K562 (cell line): ENCODE results near the gene ECM1. TPM values are rescaled to one million over a fixed set of nuclear protein-coding genes. Genes with fewer than 3 reads are reported as not detected.

ENCODE experiments used
- ATF1 ChIP-seq, 2 experiments: fragments of 450-650 bp in 1 of 2; IDR thresholded peaks; 2 replicates each; pipeline ENCODE4 v1.6.1; 2016; ENCODE audit warnings: missing compliant biosample characterization in 1 of 2, missing genetic modification characterization in 1 of 2
- ATF7 ChIP-seq: fragments of 450-650 bp; IDR thresholded peaks from 2 replicates; pipeline ENCODE4 v1.7.1; 2014; ENCODE audit warnings: mild to moderate bottlenecking, moderate library complexity
- DDX20 ChIP-seq: fragments of 450-650 bp; IDR thresholded peaks from 2 replicates; pipeline ENCODE4 v1.6.1; 2016; ENCODE audit warnings: missing genetic modification characterization, low read depth, mild to moderate bottlenecking, missing compliant biosample characterization, moderate library complexity
- EGR1 ChIP-seq: fragments of 450-650 bp; conservative IDR thresholded peaks from 2 replicates; pipeline ENCODE4 v1.6.1; 2017; ENCODE audit warnings: mild to moderate bottlenecking
- HDGF ChIP-seq: fragments of 450-650 bp; IDR thresholded peaks from 2 replicates; pipeline ENCODE4 v1.6.1; 2016
- HNRNPL ChIP-seq: fragments of 200-400 bp; formaldehyde crosslinking; IDR thresholded peaks from 2 replicates; pipeline ENCODE4 v1.6.1; 2017; ENCODE audit warnings: low read depth, mild to moderate bottlenecking, low read length
- NELFE ChIP-seq: IDR thresholded peaks from 2 replicates; pipeline ENCODE4 v1.6.1; 2011; ENCODE audit warnings: mild to moderate bottlenecking; ENCODE audit not compliant: insufficient read depth, insufficient read length
- NRF1 ChIP-seq, 2 experiments: fragments of 450-650 bp; IDR thresholded peaks in 1 of 2; conservative IDR thresholded peaks in 1 of 2; 2 replicates each; pipeline ENCODE4 v1.6.1; 2014; ENCODE audit warnings: mild to moderate bottlenecking in 2 of 2
- PCBP1 ChIP-seq: fragments of 200-400 bp; formaldehyde crosslinking; IDR thresholded peaks from 2 replicates; pipeline ENCODE4 v1.6.1; 2018; ENCODE audit warnings: mild to moderate bottlenecking, low read depth, low read length; ENCODE audit not compliant: poor library complexity, severe bottlenecking
- POLR3A ChIP-seq: IDR thresholded peaks from 2 replicates; pipeline ENCODE4 v1.6.1; 2011; ENCODE audit warnings: borderline replicate concordance, mild to moderate bottlenecking, moderate library complexity; ENCODE audit not compliant: insufficient read length, insufficient read depth; ENCODE audit errors: extremely low read depth
- RBM15 ChIP-seq: fragments of 200-400 bp; formaldehyde crosslinking; IDR thresholded peaks from 2 replicates; pipeline ENCODE4 v1.6.1; 2018; ENCODE audit warnings: mild to moderate bottlenecking, low read length, moderate library complexity; ENCODE audit not compliant: insufficient read depth
- TAF9B ChIP-seq: fragments of 450-650 bp; IDR thresholded peaks from 2 replicates; pipeline ENCODE4 v1.6.1; 2018; ENCODE audit warnings: mild to moderate bottlenecking; ENCODE audit not compliant: partially characterized antibody
- ZKSCAN1 ChIP-seq: fragments of 150-350 bp; IDR thresholded peaks from 2 replicates; pipeline ENCODE4 v1.6.1; 2016; ENCODE audit warnings: low read depth, low read length
- ZNF274 ChIP-seq: IDR thresholded peaks from 2 replicates; pipeline ENCODE4 v1.6.1; 2011; ENCODE audit warnings: low read depth, mild to moderate bottlenecking, low read length, moderate library complexity, borderline replicate concordance
- ZNF384 ChIP-seq: IDR thresholded peaks from 2 replicates; pipeline ENCODE4 v1.6.1; 2012; ENCODE audit warnings: low read depth, low read length, improper control_type of control experiment
- ZNF778 ChIP-seq: fragments of 450-650 bp; formaldehyde crosslinking; IDR thresholded peaks from 2 replicates; pipeline ENCODE4 v1.4.0; 2020; ENCODE audit warnings: mild to moderate bottlenecking, moderate library complexity
- polyA plus RNA-seq, 8 experiments: library from polyadenylated mRNA; depleted of rRNA in 4 of 8; stranded (reverse) in 5 of 8; unstranded in 3 of 8; fragments of >200 nt; fragmentation: Nextera tagmentation in 2 of 8; fragmentation: Illumina TruSeq in 1 of 8; extraction: Ambion mirVana in 2 of 8; extraction: Trizol in 1 of 8; gene quantifications; 2 replicates each; pipeline versions ENCODE4 v1.2.1 to v1.2.3, GENCODE V29; 2011 to 2014; ENCODE audit warnings: inconsistent platforms in 1 of 8, missing spikeins in 1 of 8
- total RNA-seq, 7 experiments: library from RNA; depleted of rRNA in 6 of 7; stranded (reverse); fragments of >200 nt in 6 of 7; fragmentation: Illumina TruSeq in 2 of 7; extraction: Trizol in 2 of 7; gene quantifications; 2 replicates each; pipeline versions ENCODE4 v1.2.1 to v1.2.3, GENCODE V29; 2011 to 2021; ENCODE audit warnings: low replicate concordance in 1 of 7
- TF ChIP-seq, protein P1 (sequence below): fragments of 250-450 bp; sonication (Bioruptor Pico); IDR thresholded peaks from 2 replicates; pipeline ENCODE4 v1.5.0; 2021; ENCODE audit warnings: mild to moderate bottlenecking, moderate library complexity
- TF ChIP-seq, protein P2 (sequence below): fragments of 250-450 bp; sonication (Bioruptor Pico); IDR thresholded peaks from 2 replicates; pipeline ENCODE4 v1.8.0; 2021; ENCODE audit warnings: mild to moderate bottlenecking, moderate library complexity
- TF ChIP-seq, protein P3 (sequence below): fragments of 250-450 bp; sonication (Bioruptor Pico); IDR thresholded peaks from 2 replicates; pipeline ENCODE4 v1.5.0; 2021
- TF ChIP-seq, protein P4 (sequence below): fragments of 200-400 bp; formaldehyde crosslinking; IDR thresholded peaks from 2 replicates; pipeline ENCODE4 v1.6.1; 2017; ENCODE audit warnings: mild to moderate bottlenecking, low read depth, low read length, moderate library complexity

Gene ECM1
- total and polyA plus RNA-seq, 9 of the 15 experiments (the other 6 are each of a cell fraction or from before 2014, with no cell fraction given): 6.6 to 52.2 (median 12.8) TPM

DNA sequence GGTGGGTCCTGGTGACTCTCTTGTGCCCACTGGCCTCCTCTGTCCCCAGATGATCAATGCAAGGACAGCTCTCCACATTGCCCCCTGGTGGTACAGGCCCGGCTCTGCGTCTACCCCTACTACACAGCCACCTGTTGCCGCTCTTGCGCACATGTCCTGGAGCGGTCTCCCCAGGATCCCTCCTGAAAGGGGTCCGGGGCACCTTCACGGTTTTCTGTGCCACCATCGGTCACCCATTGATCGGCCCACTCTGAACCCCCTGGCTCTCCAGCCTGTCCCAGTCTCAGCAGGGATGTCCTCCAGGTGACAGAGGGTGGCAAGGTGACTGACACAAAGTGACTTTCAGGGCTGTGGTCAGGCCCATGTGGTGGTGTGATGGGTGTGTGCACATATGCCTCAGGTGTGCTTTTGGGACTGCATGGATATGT, 52.1 kb downstream of the ECM1 start (continued):
- TF ChIP-seq ATF7 (no peak), POLR3A (no peak), ZNF384 (no peak), ZKSCAN1 (0 out of 2 replicates have a peak, but pooled peaks have one; percentile 29), NRF1 (conservative IDR thresholded peaks at IDR 0.05 in 1 of 2, IDR thresholded peaks at IDR 0.05 in 1 of 2) (peak; percentile 61 to 74; a peak in 3 of 4 replicates), HNRNPL (no peak; the same call in 1 of the 2 replicates), RBM15 (no peak), HDGF (no peak), NELFE (no peak), EGR1 (no peak), ZNF778 (CRISPR knock-in tag) (no peak), PCBP1 (no peak), ZNF274 (no peak), DDX20 (tag) (no peak), ATF1 (CRISPR knock-in tag; IDR thresholded peaks at IDR 0.05) (no peak), ATF1 (tag; IDR thresholded peaks at IDR 0.05) (no peak), TAF9B (no peak)
- TF ChIP-seq, protein P1, sequence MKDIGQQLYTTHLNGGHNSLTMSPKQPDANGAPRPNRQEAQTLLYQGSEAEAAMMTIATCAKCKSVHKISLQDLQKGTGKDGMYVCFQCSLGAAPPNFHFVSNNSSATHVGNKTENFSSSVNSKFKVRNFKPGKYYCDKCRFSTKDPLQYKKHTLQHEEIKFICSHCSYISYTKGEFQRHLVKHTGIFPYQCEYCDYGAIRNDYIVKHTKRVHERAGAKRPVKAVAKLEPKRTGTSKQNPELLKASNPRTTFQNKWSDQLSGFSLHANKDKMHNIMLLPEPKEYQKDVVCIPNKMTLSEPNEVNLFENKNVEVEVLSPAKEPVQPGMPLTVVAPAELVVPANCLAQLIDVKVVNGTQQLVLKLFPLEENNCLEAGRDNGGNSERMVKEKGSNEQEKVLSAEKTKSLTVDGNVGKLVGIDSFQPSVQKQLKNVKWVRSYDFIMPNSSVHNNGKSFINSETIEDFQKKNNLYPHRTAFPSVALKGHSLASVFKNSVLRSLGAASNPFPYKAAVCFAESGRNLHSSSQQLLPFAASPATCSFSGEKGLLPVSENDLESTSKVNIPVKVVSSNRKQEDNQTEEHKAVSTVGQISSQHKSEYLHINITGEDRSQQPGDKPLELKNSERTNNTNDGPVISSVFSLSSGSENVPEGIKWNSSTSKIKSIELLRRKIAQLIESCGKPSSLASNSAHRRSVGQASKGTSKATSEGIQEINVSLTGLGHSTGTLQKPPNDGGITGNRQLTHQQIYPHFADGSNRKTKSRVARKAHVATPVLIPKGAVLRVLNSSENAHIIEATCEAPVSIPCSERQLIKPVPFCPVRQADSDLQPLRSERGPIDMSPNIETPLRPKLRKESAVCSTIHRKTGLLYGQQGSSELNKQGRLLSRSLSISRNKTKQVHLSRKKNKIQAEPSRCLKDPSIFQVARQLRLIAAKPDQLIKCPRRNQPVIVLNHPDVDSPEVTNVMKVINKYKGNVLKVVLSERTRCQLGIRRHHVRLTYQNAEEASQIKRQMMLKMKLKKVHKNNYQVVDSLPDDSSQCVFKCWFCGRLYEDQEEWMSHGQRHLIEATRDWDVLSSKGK (CRISPR knock-in tag): no peak
- TF ChIP-seq, protein P2, sequence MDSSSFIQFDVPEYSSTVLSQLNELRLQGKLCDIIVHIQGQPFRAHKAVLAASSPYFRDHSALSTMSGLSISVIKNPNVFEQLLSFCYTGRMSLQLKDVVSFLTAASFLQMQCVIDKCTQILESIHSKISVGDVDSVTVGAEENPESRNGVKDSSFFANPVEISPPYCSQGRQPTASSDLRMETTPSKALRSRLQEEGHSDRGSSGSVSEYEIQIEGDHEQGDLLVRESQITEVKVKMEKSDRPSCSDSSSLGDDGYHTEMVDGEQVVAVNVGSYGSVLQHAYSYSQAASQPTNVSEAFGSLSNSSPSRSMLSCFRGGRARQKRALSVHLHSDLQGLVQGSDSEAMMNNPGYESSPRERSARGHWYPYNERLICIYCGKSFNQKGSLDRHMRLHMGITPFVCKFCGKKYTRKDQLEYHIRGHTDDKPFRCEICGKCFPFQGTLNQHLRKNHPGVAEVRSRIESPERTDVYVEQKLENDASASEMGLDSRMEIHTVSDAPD (CRISPR knock-in tag): no peak
- TF ChIP-seq, protein P3, sequence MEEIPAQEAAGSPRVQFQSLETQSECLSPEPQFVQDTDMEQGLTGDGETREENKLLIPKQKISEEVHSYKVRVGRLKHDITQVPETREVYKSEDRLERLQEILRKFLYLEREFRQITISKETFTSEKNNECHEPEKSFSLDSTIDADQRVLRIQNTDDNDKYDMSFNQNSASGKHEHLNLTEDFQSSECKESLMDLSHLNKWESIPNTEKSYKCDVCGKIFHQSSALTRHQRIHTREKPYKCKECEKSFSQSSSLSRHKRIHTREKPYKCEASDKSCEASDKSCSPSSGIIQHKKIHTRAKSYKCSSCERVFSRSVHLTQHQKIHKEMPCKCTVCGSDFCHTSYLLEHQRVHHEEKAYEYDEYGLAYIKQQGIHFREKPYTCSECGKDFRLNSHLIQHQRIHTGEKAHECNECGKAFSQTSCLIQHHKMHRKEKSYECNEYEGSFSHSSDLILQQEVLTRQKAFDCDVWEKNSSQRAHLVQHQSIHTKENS (CRISPR knock-in tag): no peak
- TF ChIP-seq, protein P4, sequence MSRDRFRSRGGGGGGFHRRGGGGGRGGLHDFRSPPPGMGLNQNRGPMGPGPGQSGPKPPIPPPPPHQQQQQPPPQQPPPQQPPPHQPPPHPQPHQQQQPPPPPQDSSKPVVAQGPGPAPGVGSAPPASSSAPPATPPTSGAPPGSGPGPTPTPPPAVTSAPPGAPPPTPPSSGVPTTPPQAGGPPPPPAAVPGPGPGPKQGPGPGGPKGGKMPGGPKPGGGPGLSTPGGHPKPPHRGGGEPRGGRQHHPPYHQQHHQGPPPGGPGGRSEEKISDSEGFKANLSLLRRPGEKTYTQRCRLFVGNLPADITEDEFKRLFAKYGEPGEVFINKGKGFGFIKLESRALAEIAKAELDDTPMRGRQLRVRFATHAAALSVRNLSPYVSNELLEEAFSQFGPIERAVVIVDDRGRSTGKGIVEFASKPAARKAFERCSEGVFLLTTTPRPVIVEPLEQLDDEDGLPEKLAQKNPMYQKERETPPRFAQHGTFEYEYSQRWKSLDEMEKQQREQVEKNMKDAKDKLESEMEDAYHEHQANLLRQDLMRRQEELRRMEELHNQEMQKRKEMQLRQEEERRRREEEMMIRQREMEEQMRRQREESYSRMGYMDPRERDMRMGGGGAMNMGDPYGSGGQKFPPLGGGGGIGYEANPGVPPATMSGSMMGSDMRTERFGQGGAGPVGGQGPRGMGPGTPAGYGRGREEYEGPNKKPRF: no peak
